Uterus (tissue), 2 donors: Measurements from ENCODE around the gene ATP9B.

ENCODE experiments used
- CTCF ChIP-seq, 4 experiments: fragments of 200-600 bp in 2 of 4; fragments of 450-650 bp in 2 of 4; sonication (generic) in 2 of 4; IDR thresholded peaks; one replicate each; pipeline ENCODE4 v1.5.1; 2016 to 2019; ENCODE audit warnings: antibody characterized with exemption in 4 of 4, mild to moderate bottlenecking in 2 of 4, moderate library complexity in 1 of 4
- POLR2A ChIP-seq, 2 donors: fragments of 450-650 bp; IDR thresholded peaks; one replicate each; pipeline ENCODE4 v1.6.1; 2016; ENCODE audit warnings: antibody characterized with exemption in 2 of 2, mild to moderate bottlenecking in 1 of 2, moderate library complexity in 1 of 2

- no peak for TF ChIP-seq CTCF (IDR thresholded peaks at IDR 0.05)
- TF ChIP-seq POLR2A (IDR thresholded peaks at IDR 0.05), result no peak
These were observed 5.0 kb upstream of the ATP9B start for GRCh38 chr18:79064228-79064627.
